AG10803 (cell line): ENCODE data around the gene OSBPL7.

Source experiments
- DNase-seq: peaks from one replicate; pipeline ENCODE4 v3.0.0; 2010; ENCODE audit warnings: low read depth
- H3K4me3 ChIP-seq: 2 replicates; pipeline ENCODE4 v1.5.1; 2011; ENCODE audit warnings: mild to moderate bottlenecking, low read length, control low read depth
- TF ChIP-seq, protein P1 (sequence below): conservative IDR thresholded peaks from 2 replicates; pipeline ENCODE4 v1.5.1; 2011; ENCODE audit warnings: mild to moderate bottlenecking, low read length, control low read depth, inconsistent platforms

OSBPL7 gene

DNA sequence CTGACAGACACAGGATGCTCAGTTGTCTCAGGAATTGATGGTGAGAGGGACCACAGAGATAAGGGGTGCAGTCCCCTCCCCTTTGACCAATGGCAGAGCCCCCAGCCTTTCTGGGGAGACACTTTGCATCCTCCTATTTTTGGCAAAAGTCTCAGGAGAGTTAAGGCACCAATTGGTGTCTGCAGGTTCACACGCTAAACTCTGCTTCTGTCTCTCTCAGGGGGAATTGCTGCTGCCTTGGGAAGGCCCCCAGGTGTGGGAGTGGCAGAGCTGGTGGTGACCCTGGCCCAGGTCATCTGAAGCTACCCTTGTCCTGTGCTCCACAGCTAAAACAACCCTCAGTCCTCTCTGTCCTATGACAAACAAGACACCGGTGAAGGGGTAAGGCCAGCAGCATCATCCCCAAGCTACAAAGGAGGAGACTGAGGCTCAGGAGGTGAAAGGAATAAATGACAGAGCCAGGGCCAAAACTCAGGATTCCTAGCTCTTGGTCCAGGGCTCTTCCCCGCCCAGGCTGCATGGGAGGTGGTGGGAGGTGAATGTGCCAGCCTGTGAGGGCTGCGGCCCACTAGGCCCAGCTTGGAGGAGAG is 20.3 kb downstream of the OSBPL7 start:
- no peak for DNase-seq
- TF ChIP-seq, protein P1, sequence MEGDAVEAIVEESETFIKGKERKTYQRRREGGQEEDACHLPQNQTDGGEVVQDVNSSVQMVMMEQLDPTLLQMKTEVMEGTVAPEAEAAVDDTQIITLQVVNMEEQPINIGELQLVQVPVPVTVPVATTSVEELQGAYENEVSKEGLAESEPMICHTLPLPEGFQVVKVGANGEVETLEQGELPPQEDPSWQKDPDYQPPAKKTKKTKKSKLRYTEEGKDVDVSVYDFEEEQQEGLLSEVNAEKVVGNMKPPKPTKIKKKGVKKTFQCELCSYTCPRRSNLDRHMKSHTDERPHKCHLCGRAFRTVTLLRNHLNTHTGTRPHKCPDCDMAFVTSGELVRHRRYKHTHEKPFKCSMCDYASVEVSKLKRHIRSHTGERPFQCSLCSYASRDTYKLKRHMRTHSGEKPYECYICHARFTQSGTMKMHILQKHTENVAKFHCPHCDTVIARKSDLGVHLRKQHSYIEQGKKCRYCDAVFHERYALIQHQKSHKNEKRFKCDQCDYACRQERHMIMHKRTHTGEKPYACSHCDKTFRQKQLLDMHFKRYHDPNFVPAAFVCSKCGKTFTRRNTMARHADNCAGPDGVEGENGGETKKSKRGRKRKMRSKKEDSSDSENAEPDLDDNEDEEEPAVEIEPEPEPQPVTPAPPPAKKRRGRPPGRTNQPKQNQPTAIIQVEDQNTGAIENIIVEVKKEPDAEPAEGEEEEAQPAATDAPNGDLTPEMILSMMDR, result no peak

DNA sequence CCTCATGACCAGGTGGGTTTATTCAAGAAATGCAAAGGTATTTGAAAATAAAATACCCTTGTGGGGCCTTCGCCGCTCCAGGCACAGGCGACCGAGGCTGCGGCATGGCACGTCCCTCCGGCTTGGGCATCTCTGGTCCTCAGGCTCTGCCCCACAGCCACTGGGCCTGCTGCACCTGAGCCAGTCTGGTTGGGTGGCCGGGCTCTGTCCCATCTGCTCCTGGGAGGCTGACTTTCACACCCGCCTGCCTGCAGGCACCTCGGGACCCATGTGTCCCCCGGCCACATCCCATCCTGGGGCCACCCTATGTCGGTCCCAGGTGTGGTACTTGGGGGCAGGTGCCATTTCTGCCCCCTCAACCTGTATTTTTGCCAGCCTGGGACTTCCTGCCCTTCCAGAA is 20.9 kb downstream of the OSBPL7 start:
- H3K4me3 ChIP-seq, result no peak overlapping the region
- TF ChIP-seq, protein P1, result no peak
- DNase-seq, result no peak

More for the DNA sequence above, 20.3 kb downstream of the OSBPL7 start:
- no peak overlapping the region for H3K4me3 ChIP-seq

DNA sequence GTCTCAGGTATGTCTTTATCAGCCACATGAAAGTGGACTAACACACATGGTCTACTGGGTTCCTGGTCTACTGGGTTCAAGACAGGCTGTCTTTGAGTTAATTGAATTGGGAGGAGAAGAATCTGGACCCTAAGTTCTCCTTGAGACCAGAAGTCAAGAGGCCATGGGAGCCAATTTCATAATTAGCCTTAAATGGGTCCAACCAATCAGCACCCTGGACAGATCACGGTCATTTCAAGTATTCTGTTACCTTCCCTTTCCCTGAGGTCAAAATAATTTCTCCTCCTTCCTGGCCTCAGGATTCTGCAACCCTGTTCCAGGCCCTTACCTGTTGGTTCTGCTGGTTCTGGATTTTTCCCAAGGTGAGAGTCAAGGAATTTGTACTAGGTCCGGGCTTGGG is 23.8 kb downstream of the OSBPL7 start:
- DNase-seq, result no peak
- TF ChIP-seq, protein P1, result no peak
- no peak overlapping the region for H3K4me3 ChIP-seq

DNA sequence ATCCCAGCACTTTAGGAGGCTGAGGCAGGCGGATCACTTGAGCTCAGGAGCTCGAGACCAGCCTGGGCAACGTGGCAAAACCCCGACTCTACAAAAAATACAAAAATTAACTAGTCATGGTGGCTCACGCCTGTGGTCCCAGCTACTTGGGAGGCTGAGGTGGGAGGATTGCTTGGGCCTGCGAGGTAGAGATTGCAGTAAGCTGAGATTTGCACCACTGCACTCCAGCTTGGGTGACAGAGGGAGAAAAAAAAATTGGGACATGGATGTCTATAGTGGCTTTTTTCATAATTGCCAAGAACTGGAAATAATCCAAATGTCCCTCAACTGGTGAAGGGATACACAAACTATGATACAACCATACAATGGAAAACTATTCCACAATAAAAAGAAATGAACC is 28.6 kb downstream of the OSBPL7 start:
- H3K4me3 ChIP-seq, result no peak overlapping the region
- DNase-seq, result no peak
- TF ChIP-seq, protein P1, result no peak

DNA sequence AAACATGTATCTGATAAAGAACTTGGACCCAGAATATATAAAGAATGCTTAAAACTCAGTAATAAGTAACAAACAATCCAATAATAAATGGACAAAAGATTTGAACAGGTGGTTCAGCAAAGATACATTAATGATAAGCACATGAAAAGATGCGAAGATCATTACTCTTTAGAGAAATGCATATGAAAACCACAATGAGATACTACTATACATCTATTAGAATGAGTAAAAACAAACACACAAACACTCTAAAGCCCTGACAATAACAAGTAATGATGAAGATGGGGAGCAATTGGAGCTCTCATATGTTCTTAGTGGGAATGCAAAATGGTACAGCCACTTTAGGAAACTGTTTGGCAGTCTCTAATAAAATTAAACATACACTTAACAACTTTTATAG is 29.1 kb downstream of the OSBPL7 start:
- TF ChIP-seq, protein P1, result no peak
- no peak overlapping the region for H3K4me3 ChIP-seq
- DNase-seq, result no peak

DNA sequence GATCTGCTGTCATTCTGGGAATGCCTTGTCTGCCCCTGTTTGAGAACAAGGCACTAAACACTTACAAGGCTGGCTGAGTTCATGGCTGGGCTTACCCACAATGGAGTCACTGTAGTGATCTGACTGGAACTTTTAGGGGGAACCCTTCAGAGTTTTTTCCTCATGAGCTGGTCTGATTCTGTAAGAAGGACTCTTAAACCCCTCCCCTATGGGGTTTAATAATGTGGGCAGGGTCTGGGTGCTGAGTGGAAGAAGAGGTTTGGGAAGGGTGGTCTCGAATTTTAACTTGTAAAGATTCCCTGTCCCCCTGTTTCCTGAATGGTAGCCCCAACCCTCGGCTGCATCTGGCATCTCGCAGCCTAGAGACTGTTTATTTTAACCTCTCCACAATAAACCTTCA is 30.6 kb downstream of the OSBPL7 start:
- no peak for DNase-seq
- TF ChIP-seq, protein P1, result no peak
- H3K4me3 ChIP-seq, result no peak overlapping the region
